GM19455 (cell line): ENCODE measurements around the gene AP1S1.
"Not testable (repeated sequence)": the region's sequence is repeated elsewhere in the genome, so short reads cannot be mapped to it uniquely, and the experiment has no call there.

Source experiments
- ATAC-seq: cut with Tn5 transposase; IDR thresholded peaks from one replicate; pipeline ENCODE4 v1.9.1; 2021; ENCODE audit not compliant: unreplicated experiment

AP1S1 gene

GRCh38 chr7:101124376-101125056 lies 29.8 kb upstream of the AP1S1 start:
- no peak for ATAC-seq

- no peak for ATAC-seq
Observed at GRCh38 chr7:101125989-101126650, 28.2 kb upstream of the AP1S1 start.

- ATAC-seq = no peak
Observed at GRCh38 chr7:101126651-101127459, 27.4 kb upstream of the AP1S1 start, which contains the start of gene SERPINE1. Gene SERPINE1 (plus strand): TSS chr7:101127104. CDS start chr7:101128394, 1,290 bp downstream.

GRCh38 chr7:101127460-101128039 lies 26.7 kb upstream of the AP1S1 start:
- no peak for ATAC-seq

GRCh38 chr7:101128040-101128834 lies 26.0 kb upstream of the AP1S1 start:
- ATAC-seq = no peak

- no peak for ATAC-seq
Observed at GRCh38 chr7:101129603-101130117, 24.6 kb upstream of the AP1S1 start.

- ATAC-seq = not testable (repeated sequence)
Observed at GRCh38 chr7:101132626-101133600, 21.4 kb upstream of the AP1S1 start.

GRCh38 chr7:101133621-101134398 lies 20.5 kb upstream of the AP1S1 start:
- no peak for ATAC-seq

- ATAC-seq = no peak
Observed at GRCh38 chr7:101134399-101134980, 19.8 kb upstream of the AP1S1 start.

- no peak for ATAC-seq
Observed at GRCh38 chr7:101137651-101138212, 16.5 kb upstream of the AP1S1 start.

GRCh38 chr7:101138213-101138870 lies 15.9 kb upstream of the AP1S1 start:
- ATAC-seq = no peak

GRCh38 chr7:101140339-101140699 lies 14.0 kb upstream of the AP1S1 start:
- ATAC-seq = no peak

- ATAC-seq = no peak
Observed at GRCh38 chr7:101140746-101141382, 13.4 kb upstream of the AP1S1 start.

GRCh38 chr7:101151908-101152651 lies 2.2 kb upstream of the AP1S1 start:
- ATAC-seq = no peak

- peak; percentile 21 for ATAC-seq
Observed at GRCh38 chr7:101154693-101155102, 422 bp downstream of the AP1S1 start.

- ATAC-seq = no peak
Observed at GRCh38 chr7:101155303-101155702, 1.0 kb downstream of the AP1S1 start.
